ENCODE measurements around the gene CBY3. TPM values are rescaled to one million over a fixed set of nuclear protein-coding genes. Genes with fewer than 3 reads are reported as not detected.

The CBY3 gene
- total and polyA plus RNA-seq, 2 of the 8 experiments (the other 6 are each of a cell fraction or from before 2014, with no cell fraction given), result 0.39 TPM

DNA sequence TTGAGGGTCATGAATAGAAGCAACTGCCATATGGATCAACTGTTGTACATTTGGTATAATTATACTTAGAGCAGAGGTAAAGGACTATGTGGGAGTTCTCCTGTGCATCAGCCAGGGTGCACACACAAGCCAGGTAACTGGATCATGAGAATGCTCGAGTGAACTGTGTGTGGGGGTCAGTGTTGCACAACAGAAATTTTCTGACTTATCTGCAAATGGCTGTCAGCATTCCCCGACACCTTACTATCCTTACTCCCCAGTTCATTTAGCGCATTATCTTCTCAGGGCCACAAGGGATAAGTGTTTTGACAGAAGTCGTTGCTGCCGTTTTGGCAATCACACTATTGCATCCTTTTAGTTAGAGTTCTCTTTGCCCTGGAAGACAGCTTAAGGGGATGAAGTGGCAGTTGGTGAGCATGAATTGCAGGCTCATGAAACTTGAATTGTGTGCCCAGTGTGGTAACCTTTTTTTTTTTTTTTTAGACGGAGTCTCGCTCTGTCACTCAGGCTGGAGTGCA is 19.6 kb upstream of the CBY3 start (continued):
- TF ChIP-seq CHD7 (IDR thresholded peaks at IDR 0.05; ENCODE audit: insufficient replicate concordance, low read length), result no peak
- TF ChIP-seq RNF2 (IDR thresholded peaks at IDR 0.05; ENCODE audit: borderline replicate concordance, low read depth, low read length, missing control alignments, poor library complexity, severe bottlenecking), result no peak
- TF ChIP-seq TCF12 (IDR thresholded peaks at IDR 0.05; ENCODE audit: low read depth, low read length), result no peak
- no peak for TF ChIP-seq EZH2 (IDR thresholded peaks at IDR 0.05; ENCODE audit: low read depth, low read length, severe bottlenecking)
- no peak for TF ChIP-seq RBBP5 (IDR thresholded peaks at IDR 0.05; ENCODE audit: borderline replicate concordance, low read depth, low read length)
- 0 out of 4 replicates have a peak, but pooled peaks of 1 of the 2 experiments have one; percentile 18 for TF ChIP-seq SIN3A (conservative IDR thresholded peaks at IDR 0.05 in 1 of 2, IDR thresholded peaks at IDR 0.05 in 1 of 2; ENCODE audit: low read depth in 1 of 2, low read length in 2 of 2)
- TF ChIP-seq KDM4A (IDR thresholded peaks at IDR 0.05; ENCODE audit: low read depth, low read length, severe bottlenecking), result no peak
- TF ChIP-seq CTBP2 (IDR thresholded peaks at IDR 0.05; ENCODE audit: borderline replicate concordance, insufficient read depth, insufficient read length, low read length), result no peak
- TF ChIP-seq KDM5A (IDR thresholded peaks at IDR 0.05; ENCODE audit: low read length), result no peak
- no peak for TF ChIP-seq NRF1 (IDR thresholded peaks at IDR 0.05; ENCODE audit: low read depth, low read length)
